Breast epithelium (tissue), 3 donors: ENCODE measurements around the gene RTN4RL1.

Experiments used
- CTCF ChIP-seq, 3 donors: fragments of 450-650 bp; IDR thresholded peaks; one replicate each; pipeline ENCODE4 v1.5.1; 2016 to 2017; ENCODE audit warnings: antibody characterized with exemption in 3 of 3, mild to moderate bottlenecking in 3 of 3, moderate library complexity in 3 of 3
- POLR2A ChIP-seq: fragments of 450-650 bp; IDR thresholded peaks from one replicate; pipeline ENCODE4 v1.6.1; 2016; ENCODE audit warnings: antibody characterized with exemption, mild to moderate bottlenecking, moderate library complexity
- POLR2AphosphoS5 ChIP-seq, 3 donors: sonication (generic); formaldehyde crosslinking; IDR thresholded peaks; one replicate each; pipeline ENCODE4 v1.6.1; 2017; ENCODE audit warnings: antibody characterized with exemption in 3 of 3

GRCh38 chr17:1995907-1996799 lies 29.0 kb downstream of the RTN4RL1 start:
- TF ChIP-seq CTCF (IDR thresholded peaks at IDR 0.05): no peak
- no peak for TF ChIP-seq POLR2A
- TF ChIP-seq POLR2AphosphoS5 (IDR thresholded peaks at IDR 0.05): no peak
